Umbilical cord (tissue), 2 donors: ENCODE data around the gene KIR2DL4. TPM values are rescaled to one million over a fixed set of nuclear protein-coding genes. Genes with fewer than 3 reads are reported as not detected.
"Not testable (repeated sequence)": the region's sequence is repeated elsewhere in the genome, so short reads cannot be mapped to it uniquely, and the experiment has no call there.

ENCODE experiments used
- DNase-seq: peaks from one replicate; pipeline ENCODE4 v3.0.0-alpha.2; 2015; ENCODE audit warnings: low spot score
- total RNA-seq: library from RNA; depleted of rRNA; stranded (reverse); fragments of >200 nt; gene quantifications from one replicate; pipeline ENCODE4 v1.2.3, GENCODE V29; 2014; ENCODE audit warnings: low replicate concordance; ENCODE audit not compliant: insufficient read depth

KIR2DL4 gene
- total RNA-seq, 1 donor from 2014 or later = not detected

GRCh38 chr19:54804571-54804970, 1.2 kb downstream of the KIR2DL4 start:
- DNase-seq = no peak

GRCh38 chr19:54805665-54806515, 2.5 kb downstream of the KIR2DL4 start:
- DNase-seq = no peak

- DNase-seq = no peak
Measured at GRCh38 chr19:54806516-54806838, 3.1 kb downstream of the KIR2DL4 start.

GRCh38 chr19:54814571-54814970, 11.2 kb downstream of the KIR2DL4 start:
- not testable (repeated sequence) for DNase-seq

DNA sequence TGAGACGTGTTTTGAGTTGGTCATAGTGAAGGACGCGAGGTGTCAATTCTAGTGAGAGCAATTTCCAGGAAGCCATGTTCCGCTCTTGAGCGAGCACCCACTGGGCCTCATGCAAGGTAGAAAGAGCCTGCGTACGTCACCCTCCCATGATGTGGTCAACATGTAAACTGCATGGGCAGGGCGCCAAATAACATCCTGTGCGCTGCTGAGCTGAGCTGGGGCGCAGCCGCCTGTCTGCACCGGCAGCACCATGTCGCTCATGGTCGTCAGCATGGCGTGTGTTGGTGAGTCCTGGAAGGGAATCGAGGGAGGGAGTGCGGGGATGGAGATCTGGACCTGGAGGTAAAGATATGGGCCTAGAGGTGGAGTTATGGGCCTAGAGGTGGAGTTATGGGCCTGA, 12.8 kb downstream of the KIR2DL4 start, which contains the start of gene KIR3DL1:
Gene KIR3DL1 (plus strand): TSS at position 218 of the 400 bp plus-strand sequence.
- DNase-seq = not testable (repeated sequence)

- no peak for DNase-seq
Measured at GRCh38 chr19:54817670-54818536, 14.5 kb downstream of the KIR2DL4 start.

GRCh38 chr19:54824416-54824815, 21.0 kb downstream of the KIR2DL4 start:
- DNase-seq = not testable (repeated sequence)

DNA sequence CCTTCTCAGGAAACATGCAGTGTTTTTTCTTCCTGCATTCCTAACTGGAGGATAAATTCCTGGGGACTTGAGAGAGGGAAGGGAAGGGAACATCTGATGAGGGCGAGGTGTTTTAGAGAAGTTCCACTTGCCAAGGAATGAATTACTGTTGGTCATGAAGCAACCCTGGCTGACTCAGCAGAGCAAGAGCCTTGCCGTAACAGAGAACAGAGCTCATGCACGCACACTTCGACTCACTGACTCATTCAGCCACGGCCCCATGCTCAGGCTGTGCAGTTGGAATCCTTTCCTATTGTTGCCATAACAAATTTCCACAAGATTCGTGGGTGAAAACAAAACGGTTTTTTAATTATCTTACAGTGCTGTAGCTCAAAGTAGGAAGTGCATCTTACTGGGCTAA, 21.9 kb downstream of the KIR2DL4 start:
- not testable (repeated sequence) for DNase-seq

GRCh38 chr19:54828064-54828463, 24.7 kb downstream of the KIR2DL4 start:
- DNase-seq = not testable (repeated sequence)

DNA sequence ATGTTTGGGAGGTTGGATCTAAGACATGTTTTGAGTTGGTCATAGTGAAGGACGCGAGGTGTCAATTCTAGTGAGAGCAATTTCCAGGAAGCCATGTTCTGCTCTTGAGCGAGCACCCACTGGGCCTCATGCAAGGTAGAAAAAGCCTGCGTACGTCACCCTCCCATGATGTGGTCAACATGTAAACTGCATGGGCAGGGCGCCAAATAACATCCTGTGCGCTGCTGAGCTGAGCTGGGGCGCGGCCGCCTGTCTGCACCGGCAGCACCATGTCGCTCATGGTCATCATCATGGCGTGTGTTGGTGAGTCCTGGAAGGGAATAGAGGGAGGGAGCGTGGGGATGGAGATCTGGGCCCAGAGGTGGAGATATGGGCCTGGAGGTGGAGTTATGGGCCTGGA, 29.1 kb downstream of the KIR2DL4 start, which contains the start of gene KIR2DS4:
Gene KIR2DS4 (plus strand): TSS at position 181 of the 400 bp plus-strand sequence.
- DNase-seq = not testable (repeated sequence)

GRCh38 chr19:54835126-54835525, 31.7 kb downstream of the KIR2DL4 start:
- not testable (repeated sequence) for DNase-seq

GRCh38 chr19:54837522-54837921, 34.1 kb downstream of the KIR2DL4 start:
- not testable (repeated sequence) for DNase-seq

DNA sequence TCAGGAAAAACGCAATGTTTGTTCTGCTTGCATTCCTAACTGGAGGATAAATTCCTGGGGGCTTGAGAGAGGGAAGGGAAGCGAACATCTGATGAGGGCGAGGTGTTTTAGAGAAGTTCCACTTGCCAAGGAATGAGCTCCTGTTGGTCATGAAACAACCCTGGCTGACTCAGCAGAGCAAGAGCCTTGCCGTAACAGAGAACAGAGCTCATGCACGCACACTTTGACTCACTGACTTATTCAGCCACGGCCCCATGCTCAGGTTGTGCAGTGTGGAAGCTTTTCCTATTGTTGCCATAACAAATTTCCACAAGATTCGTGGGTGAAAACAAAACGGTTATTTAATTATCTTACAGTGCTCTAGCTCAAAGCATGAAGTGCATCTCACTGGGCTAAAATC, 39.8 kb downstream of the KIR2DL4 start:
- not testable (repeated sequence) for DNase-seq

DNA sequence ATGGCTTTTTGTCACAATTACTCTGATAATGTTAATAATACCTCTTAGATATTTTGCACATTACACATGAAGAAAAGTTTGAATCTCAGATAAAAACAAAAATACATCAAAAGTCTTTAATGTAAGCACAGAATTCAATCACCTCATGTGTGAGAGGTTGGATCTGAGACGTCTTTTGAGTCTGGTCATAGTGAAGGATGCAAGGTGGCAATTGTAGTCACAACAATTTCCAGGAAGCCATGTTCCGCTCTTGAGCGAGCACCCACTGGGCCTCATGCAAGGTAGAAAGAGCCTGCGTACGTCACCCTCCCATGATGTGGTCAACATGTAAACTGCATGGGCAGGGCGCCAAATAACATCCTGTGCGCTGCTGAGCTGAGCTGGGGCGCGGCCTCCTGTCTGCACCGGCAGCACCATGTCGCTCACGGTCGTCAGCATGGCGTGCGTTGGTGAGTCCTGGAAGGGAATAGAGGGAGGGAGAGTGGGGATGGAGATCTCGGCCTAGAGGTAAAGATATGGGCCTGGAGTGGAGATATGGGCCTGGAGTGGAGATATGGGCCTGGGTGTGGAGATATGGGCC, 46.7 kb downstream of the KIR2DL4 start, which contains the start of gene KIR3DL2:
Gene KIR3DL2 (plus strand): TSS at position 383 of the 580 bp plus-strand sequence. CDS start 33 bp downstream, at position 416.
- DNase-seq = not testable (repeated sequence)

- DNase-seq = no peak
Measured at GRCh38 chr19:54850930-54851329, 47.5 kb downstream of the KIR2DL4 start.

GRCh38 chr19:54851353-54851752, 47.9 kb downstream of the KIR2DL4 start:
- DNase-seq = no peak

DNA sequence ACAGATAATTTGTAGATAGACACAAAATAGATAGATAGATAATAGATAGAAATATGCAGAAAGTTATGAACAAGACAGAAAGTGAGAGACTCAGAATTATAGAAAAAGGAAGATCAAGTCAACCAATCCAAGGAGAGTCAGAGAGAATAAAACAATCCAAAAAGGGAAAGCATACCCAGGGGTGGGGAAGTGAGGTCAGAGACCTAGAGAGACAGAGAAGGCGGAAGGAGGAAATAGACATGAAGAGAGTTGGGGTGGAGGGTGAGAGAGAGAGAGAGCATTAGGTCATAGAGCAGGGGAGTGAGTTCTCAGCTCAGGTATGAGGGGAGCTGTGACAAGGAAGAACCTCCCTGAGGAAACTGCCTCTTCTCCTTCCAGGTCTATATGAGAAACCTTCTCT, 51.8 kb downstream of the KIR2DL4 start:
- not testable (repeated sequence) for DNase-seq

DNA sequence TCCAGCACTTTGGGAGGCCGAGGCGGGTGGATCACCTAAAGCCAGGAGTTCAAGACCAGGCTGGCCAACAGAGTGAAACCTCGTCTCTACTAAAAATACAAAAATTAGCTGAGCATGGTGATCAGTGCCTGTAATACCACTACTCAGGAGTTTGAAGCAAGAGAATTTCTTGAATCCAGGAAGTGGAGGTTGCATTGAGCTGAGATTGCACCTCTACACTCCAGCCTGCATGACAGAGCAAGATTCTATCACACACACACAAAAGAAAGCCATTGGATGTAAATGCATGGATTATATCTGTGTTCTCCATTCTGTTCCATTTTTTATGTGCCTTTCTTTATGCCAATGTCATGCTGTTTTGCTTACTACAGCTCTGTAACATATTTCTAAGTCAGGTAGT, 55.1 kb downstream of the KIR2DL4 start:
- not testable (repeated sequence) for DNase-seq

- not testable (repeated sequence) for DNase-seq
Measured at GRCh38 chr19:54859421-54859820, 56.0 kb downstream of the KIR2DL4 start.

GRCh38 chr19:54863459-54863858, 60.0 kb downstream of the KIR2DL4 start:
- not testable (repeated sequence) for DNase-seq
